DOHH2 (cell line): ENCODE measurements around the gene MBOAT1.

Experiments used
- CTCF ChIP-seq: fragments of 200-600 bp; sonication (generic); IDR thresholded peaks from one replicate; pipeline ENCODE4 v1.5.1; 2014; ENCODE audit warnings: antibody characterized with exemption, mild to moderate bottlenecking, low read depth, low read length; ENCODE audit not compliant: poor library complexity, severe bottlenecking
- EZH2phosphoT487 ChIP-seq: fragments of 200-600 bp; sonication (generic); IDR thresholded peaks from 2 replicates; pipeline ENCODE4 v1.6.1; 2017; ENCODE audit warnings: borderline replicate concordance, mild to moderate bottlenecking, antibody characterized with exemption, low read length, moderate library complexity, mixed read lengths

GRCh38 chr6:20058912-20059311 lies 153.4 kb downstream of the MBOAT1 start:
- no peak for TF ChIP-seq CTCF
- TF ChIP-seq EZH2phosphoT487, result no peak
